K562 (cell line): ENCODE data around the gene LMO3. TPM values are rescaled to one million over a fixed set of nuclear protein-coding genes. Genes with fewer than 3 reads are reported as not detected.

ENCODE experiments used
- ATAC-seq: fragments of 200-7000 bp; cut with Tn5 transposase; 3 replicates; pipeline ENCODE4 v1.9.1; 2020; ENCODE audit warnings: moderate library complexity
- BruUV-seq: library from RNA; stranded (reverse); fragments of 400-500 nt; replicated peaks from 2 replicates; lab custom pipeline; 2021; lab: Mats Ljungman, UMichigan
- CTCF ChIA-PET: fragments of 300-600 bp; formaldehyde crosslinking; extraction: SDS; loops from one replicate; lab custom pipeline; 2021; ENCODE audit warnings: low intra/inter-chr PET ratio; lab: Yijun Ruan, JAX
- POLR2A ChIA-PET: fragments of 300-600, 350-650 bp; sonication (Branson Sonifier 250); formaldehyde crosslinking; extraction: SDS; loops from one replicate; lab custom pipeline; 2021; ENCODE audit warnings: antibody characterized with exemption, inconsistent platforms; lab: Yijun Ruan, JAX
- DNase-seq, 4 experiments: peaks; one replicate each; pipeline versions ENCODE4 v3.0.0 to v3.0.0-alpha.2; 2011 to 2018; ENCODE audit warnings: low spot score in 3 of 4, mixed read lengths in 3 of 4; ENCODE audit errors: extremely low read depth in 1 of 4
- FAIRE-seq: peaks from 2 replicates; lab custom pipeline; 2011; peaks lifted over from hg19 to GRCh38; lab: Jason Lieb, UNC
- H2AFZ ChIP-seq: 2 replicates; pipeline ENCODE4 v1.6.0; 2011; ENCODE audit warnings: low read depth, low read length, control low read depth, inconsistent platforms
- H3K27ac ChIP-seq: fragments of 200-600 bp; 3 replicates; pipeline ENCODE4 v1.8.0; 2011; ENCODE audit warnings: low read depth, mild to moderate bottlenecking, control low read depth, inconsistent platforms, low read length, moderate library complexity, mixed read lengths; ENCODE audit errors: extremely low read depth
- H3K27me3 ChIP-seq, 2 experiments: fragments of 300-600 bp in 1 of 2; 2 replicates in 1 of 2; 3 replicates in 1 of 2; pipeline versions ENCODE4 v1.6.0 to v1.8.0; 2011; ENCODE audit warnings: inconsistent platforms in 2 of 2, low read length in 2 of 2, mild to moderate bottlenecking in 1 of 2, mixed read lengths in 1 of 2, moderate library complexity in 1 of 2; ENCODE audit not compliant: control insufficient read depth in 2 of 2, insufficient read depth in 2 of 2
- H3K36me3 ChIP-seq: fragments of 300-600 bp; 3 replicates; pipeline ENCODE4 v1.8.0; 2011; ENCODE audit warnings: mild to moderate bottlenecking, low read length, inconsistent platforms; ENCODE audit not compliant: control insufficient read depth, insufficient read depth
- H3K4me1 ChIP-seq, 2 experiments: fragments of 200-600 bp in 1 of 2; replicated peaks in 1 of 2; 2 replicates in 1 of 2; 3 replicates in 1 of 2; pipeline versions ENCODE4 v1.5.1 to v1.8.0; 2011; ENCODE audit warnings: inconsistent platforms in 2 of 2, low read length in 2 of 2, mild to moderate bottlenecking in 1 of 2, mixed read lengths in 1 of 2, moderate library complexity in 1 of 2; ENCODE audit not compliant: control insufficient read depth in 2 of 2, insufficient read depth in 2 of 2
- H3K4me2 ChIP-seq: 2 replicates; pipeline ENCODE4 v1.6.1; 2011; ENCODE audit warnings: low read length, control low read depth, inconsistent platforms, mixed read lengths; ENCODE audit not compliant: insufficient read depth
- H3K4me3 ChIP-seq: fragments of 200-600 bp; sonication (generic), shearing (Covaris generic); 2 replicates; pipeline ENCODE4 v1.5.1; 2016; ENCODE audit warnings: control low read depth, inconsistent platforms
- H3K79me2 ChIP-seq: fragments of 200-600 bp; 3 replicates; pipeline ENCODE4 v1.8.0; 2011; ENCODE audit warnings: low read length, inconsistent platforms; ENCODE audit not compliant: control insufficient read depth, insufficient read depth
- H3K9ac ChIP-seq, 2 experiments: 2 replicates each; pipeline versions ENCODE4 v1.6.0 to v1.6.1; 2011; ENCODE audit warnings: low read depth in 2 of 2, low read length in 2 of 2, control low read depth in 1 of 2, inconsistent platforms in 1 of 2, mild to moderate bottlenecking in 1 of 2, mixed read lengths in 1 of 2; ENCODE audit not compliant: insufficient read depth in 1 of 2
- H3K9me1 ChIP-seq: one replicate; pipeline ENCODE4 v1.6.0; 2011; ENCODE audit warnings: inconsistent platforms, mild to moderate bottlenecking, low read length, moderate library complexity; ENCODE audit not compliant: control insufficient read depth, insufficient read depth
- H3K9me3 ChIP-seq: replicated peaks from 2 replicates; pipeline ENCODE4 v1.5.1; 2011; ENCODE audit warnings: low read depth, low read length, inconsistent platforms; ENCODE audit not compliant: control insufficient read depth, insufficient read depth
- H4K20me1 ChIP-seq: replicated peaks from 2 replicates; pipeline ENCODE4 v1.6.1; 2011; ENCODE audit warnings: low read length, inconsistent platforms, mixed read lengths; ENCODE audit not compliant: control insufficient read depth, insufficient read depth
- ATF1 ChIP-seq, 2 experiments: fragments of 450-650 bp in 1 of 2; IDR thresholded peaks; 2 replicates each; pipeline ENCODE4 v1.6.1; 2016; ENCODE audit warnings: missing compliant biosample characterization in 1 of 2, missing genetic modification characterization in 1 of 2
- CBX3 ChIP-seq, 2 experiments: IDR thresholded peaks; 1 replicate in 1 of 2; 2 replicates in 1 of 2; pipeline ENCODE4 v1.6.1; 2012; ENCODE audit warnings: inconsistent platforms in 2 of 2, low read length in 2 of 2, borderline replicate concordance in 1 of 2, control low read depth in 1 of 2
- CHD4 ChIP-seq: fragments of 200-600 bp; sonication (generic); IDR thresholded peaks from 3 replicates; pipeline ENCODE4 v1.6.1; 2012; ENCODE audit warnings: low read depth, mild to moderate bottlenecking, mixed read lengths, low read length, inconsistent platforms; ENCODE audit not compliant: insufficient read depth, insufficient replicate concordance, poor library complexity, severe bottlenecking
- CTCFL ChIP-seq: IDR thresholded peaks from 2 replicates; pipeline ENCODE4 v1.6.1; 2011; ENCODE audit warnings: borderline replicate concordance, low read depth, mild to moderate bottlenecking, moderate library complexity, low read length; ENCODE audit not compliant: insufficient read depth, poor library complexity, severe bottlenecking
- EHMT2 ChIP-seq: fragments of 450-650 bp; IDR thresholded peaks from 2 replicates; pipeline ENCODE4 v1.6.1; 2018; ENCODE audit warnings: antibody characterized with exemption
- GATAD2B ChIP-seq: fragments of 450-650 bp; IDR thresholded peaks from 2 replicates; pipeline ENCODE4 v1.6.1; 2017; ENCODE audit warnings: mild to moderate bottlenecking, borderline replicate concordance
- MAFF ChIP-seq: IDR thresholded peaks from 2 replicates; pipeline ENCODE4 v1.6.1; 2012; ENCODE audit warnings: low read length, improper control_type of control experiment
- NRF1 ChIP-seq, 2 experiments: fragments of 450-650 bp; IDR thresholded peaks in 1 of 2; conservative IDR thresholded peaks in 1 of 2; 2 replicates each; pipeline ENCODE4 v1.6.1; 2014; ENCODE audit warnings: mild to moderate bottlenecking in 2 of 2
- PBX2 ChIP-seq, 2 experiments: IDR thresholded peaks in 1 of 2; conservative IDR thresholded peaks in 1 of 2; 2 replicates each; pipeline ENCODE4 v1.6.1; 2016; ENCODE audit warnings: low read depth in 2 of 2, mild to moderate bottlenecking in 1 of 2, missing compliant biosample characterization in 1 of 2, missing genetic modification characterization in 1 of 2, moderate library complexity in 1 of 2
- RNF2 ChIP-seq: sonication (generic); IDR thresholded peaks from 2 replicates; pipeline ENCODE4 v1.6.1; 2016
- ZFP30 ChIP-seq: fragments of 250-450 bp; sonication (Bioruptor Pico); IDR thresholded peaks from 2 replicates; pipeline ENCODE4 v1.8.0; 2022; ENCODE audit warnings: moderate library complexity, mild to moderate bottlenecking, inconsistent platforms, borderline replicate concordance
- ZFP36 ChIP-seq: fragments of 150-350 bp; IDR thresholded peaks from 2 replicates; pipeline ENCODE4 v1.6.1; 2018; ENCODE audit warnings: low read length, low read depth; ENCODE audit not compliant: partially characterized antibody
- ZNF263 ChIP-seq: sonication (generic); formaldehyde crosslinking; IDR thresholded peaks from 2 replicates; pipeline ENCODE4 v1.8.0; 2022; ENCODE audit warnings: mild to moderate bottlenecking, missing genetic modification reagents, borderline replicate concordance
- ZNF75A ChIP-seq: fragments of 450-650 bp; formaldehyde crosslinking; IDR thresholded peaks from 2 replicates; pipeline ENCODE4 v1.4.0; 2020; ENCODE audit warnings: mild to moderate bottlenecking
- WGBS: fragments of 100-300 bp; shearing (Covaris generic); methylation state at CpG from one replicate; pipeline ENCODE4 v1.1.6; 2016; ENCODE audit warnings: low coverage, mixed read lengths; ENCODE audit not compliant: insufficient coverage; ENCODE audit errors: missing lambda C conversion rate; 5-methylcytosine and 5-hydroxymethylcytosine counted together
- in situ Hi-C: fragments of 300-500 bp; cut with MboI; formaldehyde crosslinking; loops from 4 replicates; pipeline ENCODE4 v1.15.0; 2018; ENCODE audit warnings: inconsistent platforms, mixed read lengths
- intact Hi-C: fragments of 100-400 bp; cut with micrococcal nuclease; formaldehyde crosslinking; loops from 2 replicates; pipeline ENCODE4 v1.14.2; 2022
- polyA plus RNA-seq, 8 experiments: library from polyadenylated mRNA; depleted of rRNA in 4 of 8; stranded (reverse) in 5 of 8; unstranded in 3 of 8; fragments of >200 nt; fragmentation: Nextera tagmentation in 2 of 8; fragmentation: Illumina TruSeq in 1 of 8; extraction: Ambion mirVana in 2 of 8; extraction: Trizol in 1 of 8; gene quantifications; 2 replicates each; pipeline versions ENCODE4 v1.2.1 to v1.2.3, GENCODE V29; 2011 to 2014; ENCODE audit warnings: inconsistent platforms in 1 of 8, missing spikeins in 1 of 8
- total RNA-seq, 7 experiments: library from RNA; depleted of rRNA in 6 of 7; stranded (reverse); fragments of >200 nt in 6 of 7; fragmentation: Illumina TruSeq in 2 of 7; extraction: Trizol in 2 of 7; gene quantifications; 2 replicates each; pipeline versions ENCODE4 v1.2.1 to v1.2.3, GENCODE V29; 2011 to 2021; ENCODE audit warnings: low replicate concordance in 1 of 7
- TF ChIP-seq, protein P1 (sequence below): fragments of 200-400 bp; formaldehyde crosslinking; IDR thresholded peaks from 2 replicates; pipeline ENCODE4 v1.6.1; 2017; ENCODE audit warnings: mild to moderate bottlenecking, low read depth, low read length, moderate library complexity

The LMO3 gene
- total and polyA plus RNA-seq, 9 of the 15 experiments (the other 6 are each of a cell fraction or from before 2014, with no cell fraction given), result 0.04 to 0.40 (median 0.05) TPM; not detected in 6

GRCh38 chr12:16526693-16527092 lies 79.3 kb downstream of the LMO3 start:
- no TSS peak for BruUV-seq
- Histone ChIP-seq H3K9ac (no peak overlapping the region), H3K79me2 (no peaks in the 10 kb centered on the region)
- DNase-seq, result no peak
- TF ChIP-seq NRF1 (conservative IDR thresholded peaks at IDR 0.05 in 1 of 2, IDR thresholded peaks at IDR 0.05 in 1 of 2) (no peak), CTCFL (no peak), ZFP30 (CRISPR knock-in tag) (no peak), RNF2 (no peak), ZNF75A (CRISPR knock-in tag) (no peak), ZNF263 (CRISPR knock-in tag) (no peak), CBX3 (IDR thresholded peaks at IDR 0.05; ENCODE audit: borderline replicate concordance in 1 of 2, low read length in 2 of 2) (no peak), ATF1 (CRISPR knock-in tag; IDR thresholded peaks at IDR 0.05) (no peak), ATF1 (tag; IDR thresholded peaks at IDR 0.05) (no peak), EHMT2 (no peak), GATAD2B (no peak), CHD4 (no peak), ZFP36 (no peak), MAFF (no peak), PBX2 (CRISPR knock-in tag; IDR thresholded peaks at IDR 0.05; ENCODE audit: low read depth) (no peak), PBX2 (tag; conservative IDR thresholded peaks at IDR 0.05; ENCODE audit: low read depth) (no peak)
- TF ChIP-seq, protein P1, sequence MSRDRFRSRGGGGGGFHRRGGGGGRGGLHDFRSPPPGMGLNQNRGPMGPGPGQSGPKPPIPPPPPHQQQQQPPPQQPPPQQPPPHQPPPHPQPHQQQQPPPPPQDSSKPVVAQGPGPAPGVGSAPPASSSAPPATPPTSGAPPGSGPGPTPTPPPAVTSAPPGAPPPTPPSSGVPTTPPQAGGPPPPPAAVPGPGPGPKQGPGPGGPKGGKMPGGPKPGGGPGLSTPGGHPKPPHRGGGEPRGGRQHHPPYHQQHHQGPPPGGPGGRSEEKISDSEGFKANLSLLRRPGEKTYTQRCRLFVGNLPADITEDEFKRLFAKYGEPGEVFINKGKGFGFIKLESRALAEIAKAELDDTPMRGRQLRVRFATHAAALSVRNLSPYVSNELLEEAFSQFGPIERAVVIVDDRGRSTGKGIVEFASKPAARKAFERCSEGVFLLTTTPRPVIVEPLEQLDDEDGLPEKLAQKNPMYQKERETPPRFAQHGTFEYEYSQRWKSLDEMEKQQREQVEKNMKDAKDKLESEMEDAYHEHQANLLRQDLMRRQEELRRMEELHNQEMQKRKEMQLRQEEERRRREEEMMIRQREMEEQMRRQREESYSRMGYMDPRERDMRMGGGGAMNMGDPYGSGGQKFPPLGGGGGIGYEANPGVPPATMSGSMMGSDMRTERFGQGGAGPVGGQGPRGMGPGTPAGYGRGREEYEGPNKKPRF, result no peak
- TF ChIP-seq, all 486 proteins: peak for 0
- no peak overlapping the region for H3K27ac ChIP-seq
- intact Hi-C loops (no loop called here), in situ Hi-C loops (no loop called here)
- no peak overlapping the region for H3K4me2 ChIP-seq
- H3K36me3 ChIP-seq, result no peaks in the 10 kb centered on the region
- no peaks in the 10 kb centered on the region for H4K20me1 ChIP-seq
- no peak overlapping the region for H3K4me3 ChIP-seq
- no peak for ATAC-seq
- ChIA-PET POLR2A (no interaction called here), CTCF (no interaction called here)
- no peaks in the 10 kb centered on the region for H3K27me3 ChIP-seq
- FAIRE-seq, result no peak
- no peaks in the 10 kb centered on the region for H3K9me1 ChIP-seq
- no peak overlapping the region for H2AFZ ChIP-seq
- no peaks in the 10 kb centered on the region for H3K4me1 ChIP-seq
- WGBS, result 0% methylated on average over 2 of the region's 2 CpGs
- no peaks in the 10 kb centered on the region for H3K9me3 ChIP-seq
